Anterior cingulate cortex (tissue), 58 donors: ENCODE data around the gene UBA5.

ENCODE experiments used
- DNase-seq, 58 donors: peaks; one replicate each; lab custom pipeline; 2025; lab: John Stamatoyannopoulos, UW

Gene UBA5

GRCh38 chr3:132652640-132653270 is 7.4 kb upstream of the UBA5 start:
- DNase-seq: no peak

GRCh38 chr3:132654190-132654589 is 5.9 kb upstream of the UBA5 start:
- no peak for DNase-seq

GRCh38 chr3:132654721-132655120 is 5.4 kb upstream of the UBA5 start:
- no peak for DNase-seq

GRCh38 chr3:132655471-132655870 is 4.7 kb upstream of the UBA5 start:
- DNase-seq: no peak

GRCh38 chr3:132657869-132658747 is 2.0 kb upstream of the UBA5 start:
- no peak for DNase-seq

GRCh38 chr3:132659000-132659364 is 1.1 kb upstream of the UBA5 start:
- peak in 2 of 58 donors; percentile 44 to 52 for DNase-seq

GRCh38 chr3:132659365-132660051 is 621 bp upstream of the UBA5 start, which contains the start of gene ACAD11:
TSS of gene ACAD11 (minus strand) at chr3:132659809. CDS start at chr3:132659751, 58 bp downstream.
- DNase-seq: peak in 56 of 58 donors; percentile 26 to 89 (median 66)

- peak in 1 of 58 donors; percentile 25 for DNase-seq
These were observed 612 bp downstream of the UBA5 start for GRCh38 chr3:132660811-132661070.

GRCh38 chr3:132661101-132661500 is 972 bp downstream of the UBA5 start:
- DNase-seq: no peak

GRCh38 chr3:132662212-132662611 is 2.1 kb downstream of the UBA5 start:
- DNase-seq: no peak

GRCh38 chr3:132665230-132665745 is 5.2 kb downstream of the UBA5 start:
- no peak for DNase-seq

GRCh38 chr3:132669256-132669777 is 9.2 kb downstream of the UBA5 start:
- DNase-seq: peak in 15 of 58 donors; percentile 2 to 40 (median 11)

- DNase-seq: no peak
These were observed 15.3 kb downstream of the UBA5 start for GRCh38 chr3:132675408-132675807.

GRCh38 chr3:132679911-132680310 is 19.8 kb downstream of the UBA5 start:
- no peak for DNase-seq

GRCh38 chr3:132681421-132681820 is 21.3 kb downstream of the UBA5 start:
- no peak for DNase-seq

GRCh38 chr3:132682201-132682600 is 22.1 kb downstream of the UBA5 start:
- DNase-seq: no peak

GRCh38 chr3:132690040-132690439 is 29.9 kb downstream of the UBA5 start:
- no peak for DNase-seq

- DNase-seq: no peak
These were observed 34.9 kb downstream of the UBA5 start for GRCh38 chr3:132694991-132695390.

GRCh38 chr3:132695422-132695821 is 35.3 kb downstream of the UBA5 start:
- no peak for DNase-seq

- no peak for DNase-seq
These were observed 43.6 kb downstream of the UBA5 start for GRCh38 chr3:132703733-132704132.

- no peak for DNase-seq
These were observed 49.6 kb downstream of the UBA5 start for GRCh38 chr3:132709761-132710160.
